HG02870 (cell line): ENCODE data around the gene ABHD10.

ENCODE experiments used
- ATAC-seq: cut with Tn5 transposase; IDR thresholded peaks from one replicate; pipeline ENCODE4 v1.9.1; 2021; ENCODE audit warnings: mild to moderate bottlenecking, moderate library complexity; ENCODE audit not compliant: unreplicated experiment

ABHD10 gene

GRCh38 chr3:111978583-111979433, at the start of gene ABHD10:
Gene ABHD10 (plus strand): TSS chr3:111979026. CDS start chr3:111979062, 36 bp downstream.
- ATAC-seq: peak; percentile 91

- no peak for ATAC-seq
Measured at GRCh38 chr3:111929484-111929883, 49.3 kb upstream of the ABHD10 start.

- ATAC-seq: no peak
Measured at GRCh38 chr3:111932946-111933345, 45.9 kb upstream of the ABHD10 start.

- no peak for ATAC-seq
Measured at GRCh38 chr3:111936191-111936841, 42.5 kb upstream of the ABHD10 start.

- ATAC-seq: no peak
Measured at GRCh38 chr3:111936967-111937366, 41.9 kb upstream of the ABHD10 start.

GRCh38 chr3:111937871-111938270, 41.0 kb upstream of the ABHD10 start:
- no peak for ATAC-seq

- ATAC-seq: no peak
Measured at GRCh38 chr3:111939873-111940272, 39.0 kb upstream of the ABHD10 start.

- no peak for ATAC-seq
Measured at GRCh38 chr3:111943533-111943932, 35.3 kb upstream of the ABHD10 start.

- no peak for ATAC-seq
Measured at GRCh38 chr3:111944372-111944771, 34.5 kb upstream of the ABHD10 start.

- no peak for ATAC-seq
Measured at GRCh38 chr3:111947231-111947630, 31.6 kb upstream of the ABHD10 start.

- no peak for ATAC-seq
Measured at GRCh38 chr3:111948786-111949185, 30.0 kb upstream of the ABHD10 start.

- ATAC-seq: no peak
Measured at GRCh38 chr3:111949712-111950111, 29.1 kb upstream of the ABHD10 start.

- no peak for ATAC-seq
Measured at GRCh38 chr3:111951032-111951431, 27.8 kb upstream of the ABHD10 start.

- ATAC-seq: no peak
Measured at GRCh38 chr3:111952086-111952485, 26.7 kb upstream of the ABHD10 start.

- ATAC-seq: no peak
Measured at GRCh38 chr3:111952866-111953450, 25.9 kb upstream of the ABHD10 start.

GRCh38 chr3:111954228-111954990, 24.4 kb upstream of the ABHD10 start:
- no peak for ATAC-seq

GRCh38 chr3:111955876-111956275, 22.9 kb upstream of the ABHD10 start:
- no peak for ATAC-seq

- no peak for ATAC-seq
Measured at GRCh38 chr3:111956449-111956848, 22.4 kb upstream of the ABHD10 start.

- no peak for ATAC-seq
Measured at GRCh38 chr3:111956995-111957734, 21.7 kb upstream of the ABHD10 start.

GRCh38 chr3:111961461-111962164, 17.2 kb upstream of the ABHD10 start:
- ATAC-seq: no peak
